Stimulated activated CD8-positive, alpha-beta memory T cell treated with anti-CD3 and anti-CD28 coated beads, Interleukin-2, amount 100 ng/mL, for 48 hours (primary cell): ENCODE results near the gene COPS7A.
"Not testable (repeated sequence)": the region's sequence is repeated elsewhere in the genome, so short reads cannot be mapped to it uniquely, and the experiment has no call there.

ENCODE experiments used
- DNase-seq, 2 donors: peaks; one replicate each; pipeline ENCODE4 v3.0.0-alpha.2; 2020; ENCODE audit warnings: low read depth in 2 of 2

Gene COPS7A

GRCh38 chr12:6701078-6701768 is 22.6 kb upstream of the COPS7A start:
- no peak for DNase-seq

- no peak for DNase-seq
These were observed 20.2 kb upstream of the COPS7A start for GRCh38 chr12:6703631-6704030.

- DNase-seq = not testable (repeated sequence)
These were observed 15.5 kb upstream of the COPS7A start for GRCh38 chr12:6708351-6708750.

- DNase-seq = no peak
These were observed 14.9 kb upstream of the COPS7A start for GRCh38 chr12:6708960-6709394.

- not testable (repeated sequence) for DNase-seq
These were observed 7.6 kb upstream of the COPS7A start for GRCh38 chr12:6716031-6716873.

- DNase-seq = no peak
These were observed 6.9 kb upstream of the COPS7A start for GRCh38 chr12:6716874-6717437.

GRCh38 chr12:6722863-6723262 is 983 bp upstream of the COPS7A start:
- no peak for DNase-seq

GRCh38 chr12:6724409-6724797 is 557 bp downstream of the COPS7A start:
- no peak for DNase-seq

GRCh38 chr12:6725350-6725749 is 1.5 kb downstream of the COPS7A start:
- no peak for DNase-seq

GRCh38 chr12:6729186-6729585 is 5.3 kb downstream of the COPS7A start:
- DNase-seq = no peak

- no peak for DNase-seq
These were observed 6.3 kb downstream of the COPS7A start for GRCh38 chr12:6730169-6730568.

GRCh38 chr12:6734506-6735387 is 10.9 kb downstream of the COPS7A start:
- no peak for DNase-seq

- DNase-seq = peak in 1 of 2 donors; percentile 26
These were observed 11.8 kb downstream of the COPS7A start for GRCh38 chr12:6735448-6736191.

GRCh38 chr12:6736754-6737153 is 12.9 kb downstream of the COPS7A start:
- DNase-seq = no peak

GRCh38 chr12:6742080-6742479 is 18.2 kb downstream of the COPS7A start:
- DNase-seq = not testable (repeated sequence)

- no peak for DNase-seq
These were observed 19.0 kb downstream of the COPS7A start for GRCh38 chr12:6742834-6743233.

- not testable (repeated sequence) for DNase-seq
These were observed 19.5 kb downstream of the COPS7A start for GRCh38 chr12:6743300-6743699.

GRCh38 chr12:6745741-6746525 is 22.1 kb downstream of the COPS7A start:
- DNase-seq = no peak

GRCh38 chr12:6747216-6747615 is 23.4 kb downstream of the COPS7A start:
- DNase-seq = no peak

- no peak for DNase-seq
These were observed 24.9 kb downstream of the COPS7A start for GRCh38 chr12:6748761-6749160.
